OCI-LY7 (cell line): ENCODE results near the gene SPC24. TPM values are rescaled to one million over a fixed set of nuclear protein-coding genes. Genes with fewer than 3 reads are reported as not detected.
A peak's percentile ranks its signal among the peaks of the same experiment; 100 is the strongest.

ENCODE experiments used
- BruUV-seq: library from RNA; stranded (reverse); fragments of 400-500 nt; replicated peaks from 2 replicates; lab custom pipeline; 2021; lab: Mats Ljungman, UMichigan
- CTCF ChIA-PET: fragments of 300-600 bp; sonication (Branson Sonifier 250); formaldehyde crosslinking; loops from one replicate; lab custom pipeline; 2022; ENCODE audit warnings: antibody characterized with exemption; ENCODE audit not compliant: unreplicated experiment; lab: Charles Lee
- POLR2A ChIA-PET: fragments of 300-600 bp; sonication (Branson Sonifier 250); formaldehyde crosslinking; loops from one replicate; lab custom pipeline; 2022; ENCODE audit warnings: antibody characterized with exemption; lab: Charles Lee
- DNase-seq: peaks from one replicate; pipeline ENCODE4 v3.0.0-alpha.2; 2015; ENCODE audit warnings: low spot score
- H2AFZ ChIP-seq: fragments of 200-600 bp; sonication (generic), shearing (Covaris generic); 2 replicates; pipeline ENCODE4 v1.6.1; 2014; ENCODE audit warnings: mild to moderate bottlenecking, antibody characterized with exemption, low read length, moderate library complexity
- H3K27ac ChIP-seq: fragments of 200-600 bp; sonication (generic); 2 replicates; pipeline ENCODE4 v1.5.1; 2014; ENCODE audit warnings: mixed run types, low read depth, mild to moderate bottlenecking, moderate library complexity, low read length, inconsistent platforms; ENCODE audit not compliant: poor library complexity, severe bottlenecking
- H3K36me3 ChIP-seq: fragments of 200-600 bp; sonication (generic); 2 replicates; pipeline ENCODE4 v1.6.1; 2014; ENCODE audit warnings: mild to moderate bottlenecking, antibody characterized with exemption, low read length, moderate library complexity, mixed read lengths; ENCODE audit not compliant: insufficient read depth
- H3K4me1 ChIP-seq: fragments of 200-600 bp; sonication (generic); 2 replicates; pipeline ENCODE4 v1.5.1; 2014; ENCODE audit warnings: mild to moderate bottlenecking, low read length; ENCODE audit not compliant: insufficient read depth, poor library complexity, severe bottlenecking
- H3K4me2 ChIP-seq: fragments of 200-600 bp; sonication (generic); 2 replicates; pipeline ENCODE4 v1.6.1; 2014; ENCODE audit warnings: mild to moderate bottlenecking, low read length
- H3K4me3 ChIP-seq: fragments of 200-600 bp; sonication (generic); 2 replicates; pipeline ENCODE4 v1.5.1; 2014; ENCODE audit warnings: mild to moderate bottlenecking, low read depth, low read length; ENCODE audit not compliant: poor library complexity, severe bottlenecking
- H3K79me2 ChIP-seq: fragments of 200-600 bp; sonication (generic); 2 replicates; pipeline ENCODE4 v1.6.1; 2016; ENCODE audit warnings: low read depth, mild to moderate bottlenecking, low read length, moderate library complexity, mixed read lengths; ENCODE audit not compliant: insufficient read depth
- H3K9me2 ChIP-seq: fragments of 200-600 bp; sonication (generic); 2 replicates; pipeline ENCODE4 v1.6.1; 2016; ENCODE audit warnings: mild to moderate bottlenecking, low read length, mixed read lengths; ENCODE audit not compliant: insufficient read depth
- H3K9me3 ChIP-seq: fragments of 200-600 bp; sonication (generic); 2 replicates; pipeline ENCODE4 v1.6.1; 2014; ENCODE audit warnings: mild to moderate bottlenecking, mixed run types, low read length, mixed read lengths
- H4K20me1 ChIP-seq: fragments of 200-600 bp; sonication (generic); 2 replicates; pipeline ENCODE4 v1.6.1; 2014; ENCODE audit warnings: mild to moderate bottlenecking, antibody characterized with exemption, low read length, moderate library complexity, mixed read lengths; ENCODE audit not compliant: insufficient read depth
- EZH2phosphoT487 ChIP-seq: fragments of 200-600 bp; sonication (generic); IDR thresholded peaks from 2 replicates; pipeline ENCODE4 v1.6.1; 2018; ENCODE audit warnings: low read depth, borderline replicate concordance, mild to moderate bottlenecking, mixed run types, antibody characterized with exemption, low read length, moderate library complexity, mixed read lengths
- intact Hi-C: fragments of 100-400 bp; cut with micrococcal nuclease; formaldehyde crosslinking; loops from one replicate; pipeline ENCODE4 v1.10.0; 2022; ENCODE audit not compliant: unreplicated experiment
- total RNA-seq, 2 experiments: library from RNA; depleted of rRNA in 1 of 2; stranded (reverse); fragments of >200 nt in 1 of 2; shearing (Covaris generic) in 1 of 2; gene quantifications; 2 replicates each; pipeline ENCODE4 v1.2.3, GENCODE V29; 2014 to 2022
- TF ChIP-seq, protein P1 (sequence below): fragments of 200-600 bp; sonication (generic); conservative IDR thresholded peaks from 2 replicates; pipeline ENCODE4 v1.5.1; 2014; ENCODE audit warnings: mild to moderate bottlenecking, antibody characterized with exemption, low read length, moderate library complexity, mixed read lengths

Gene SPC24
- total RNA-seq, 2 experiments from 2014 or later = 133 to 184 TPM

GRCh38 chr19:11191934-11192333 lies 36.4 kb upstream of the SPC24 start:
- peak; percentile 96 for DNase-seq
- BruUV-seq = no TSS peak
- H2AFZ ChIP-seq = no peak overlapping the region; the same call in 1 of the 2 replicates
- H4K20me1 ChIP-seq = no peaks in the 10 kb centered on the region
- peaks cover 87% of the 10 kb centered on the region for H3K4me1 ChIP-seq
- peaks cover 65% of the 10 kb centered on the region for H3K79me2 ChIP-seq
- peak overlapping the region; percentile 95 for H3K27ac ChIP-seq
- H3K4me2 ChIP-seq = peak overlapping the region; percentile 63
- H3K36me3 ChIP-seq = peaks cover 80% of the 10 kb centered on the region
- no peaks in the 10 kb centered on the region for H3K9me2 ChIP-seq
- ChIA-PET CTCF (no interaction called here), POLR2A (interaction anchor here (0.9 to 1.9 kb wide), 3 partner anchors 9 to 43 kb away, joined by 3 to 6 read pairs (median 4); partner anchors contain the start of gene SPC24)
- TF ChIP-seq EZH2phosphoT487 = no peak
- TF ChIP-seq, protein P1, sequence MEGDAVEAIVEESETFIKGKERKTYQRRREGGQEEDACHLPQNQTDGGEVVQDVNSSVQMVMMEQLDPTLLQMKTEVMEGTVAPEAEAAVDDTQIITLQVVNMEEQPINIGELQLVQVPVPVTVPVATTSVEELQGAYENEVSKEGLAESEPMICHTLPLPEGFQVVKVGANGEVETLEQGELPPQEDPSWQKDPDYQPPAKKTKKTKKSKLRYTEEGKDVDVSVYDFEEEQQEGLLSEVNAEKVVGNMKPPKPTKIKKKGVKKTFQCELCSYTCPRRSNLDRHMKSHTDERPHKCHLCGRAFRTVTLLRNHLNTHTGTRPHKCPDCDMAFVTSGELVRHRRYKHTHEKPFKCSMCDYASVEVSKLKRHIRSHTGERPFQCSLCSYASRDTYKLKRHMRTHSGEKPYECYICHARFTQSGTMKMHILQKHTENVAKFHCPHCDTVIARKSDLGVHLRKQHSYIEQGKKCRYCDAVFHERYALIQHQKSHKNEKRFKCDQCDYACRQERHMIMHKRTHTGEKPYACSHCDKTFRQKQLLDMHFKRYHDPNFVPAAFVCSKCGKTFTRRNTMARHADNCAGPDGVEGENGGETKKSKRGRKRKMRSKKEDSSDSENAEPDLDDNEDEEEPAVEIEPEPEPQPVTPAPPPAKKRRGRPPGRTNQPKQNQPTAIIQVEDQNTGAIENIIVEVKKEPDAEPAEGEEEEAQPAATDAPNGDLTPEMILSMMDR = no peak
- H3K4me3 ChIP-seq = peak overlapping the region; percentile 58
- intact Hi-C loops = loop anchor here (5.0 to 10.0 kb wide), 3 partner anchors 145 to 537 kb away; partner anchors contain the start of gene ILF3
- H3K9me3 ChIP-seq = no peaks in the 10 kb centered on the region

DNA sequence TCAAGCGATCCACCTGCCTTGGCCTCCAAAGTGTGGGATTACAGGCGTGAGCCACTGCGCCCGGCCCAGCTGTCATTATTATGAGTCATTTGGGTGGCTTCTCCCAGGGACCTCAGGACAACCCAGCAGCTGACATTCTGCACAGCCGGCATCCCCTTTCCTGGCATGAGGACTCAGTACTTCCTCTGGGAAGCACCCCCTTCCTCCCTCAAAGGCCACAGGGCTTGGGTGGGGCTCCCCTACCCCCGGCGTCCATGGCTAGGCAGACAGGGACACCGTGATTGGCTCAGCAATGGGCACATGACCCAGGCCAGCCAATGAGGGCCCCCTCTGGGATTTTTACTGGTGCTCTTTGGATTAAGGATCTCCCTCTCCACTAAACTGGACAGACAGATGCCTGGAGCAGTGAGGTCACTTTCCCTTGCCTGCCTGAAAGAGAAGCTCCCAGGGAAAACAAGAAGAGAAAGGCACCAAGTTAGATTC lies 35.7 kb upstream of the SPC24 start:
- Histone ChIP-seq H3K27ac (peak overlapping the region; percentile 95), H3K79me2 (peaks cover 60% of the 10 kb centered on the region), H3K9me2 (no peaks in the 10 kb centered on the region), H3K9me3 (no peaks in the 10 kb centered on the region), H3K4me1 (peaks cover 93% of the 10 kb centered on the region), H3K36me3 (peaks cover 86% of the 10 kb centered on the region), H2AFZ (no peak overlapping the region; the same call in 1 of the 2 replicates), H3K4me2 (peak overlapping the region; percentile 63), H4K20me1 (no peaks in the 10 kb centered on the region), H3K4me3 (peak overlapping the region; percentile 58)
- intact Hi-C loops = loop anchor here (5.0 to 10.0 kb wide), 3 partner anchors 144 to 537 kb away; partner anchors contain the start of gene ILF3
- no TSS peak for BruUV-seq
- DNase-seq = peak; percentile 75
- TF ChIP-seq, protein P1 = no peak
- TF ChIP-seq EZH2phosphoT487 = no peak
- ChIA-PET CTCF (no interaction called here), POLR2A (interaction anchor here (1.9 kb wide), 1 partner anchor 35 kb away, joined by 6 read pairs; the partner anchor contains the start of gene SPC24)

DNA sequence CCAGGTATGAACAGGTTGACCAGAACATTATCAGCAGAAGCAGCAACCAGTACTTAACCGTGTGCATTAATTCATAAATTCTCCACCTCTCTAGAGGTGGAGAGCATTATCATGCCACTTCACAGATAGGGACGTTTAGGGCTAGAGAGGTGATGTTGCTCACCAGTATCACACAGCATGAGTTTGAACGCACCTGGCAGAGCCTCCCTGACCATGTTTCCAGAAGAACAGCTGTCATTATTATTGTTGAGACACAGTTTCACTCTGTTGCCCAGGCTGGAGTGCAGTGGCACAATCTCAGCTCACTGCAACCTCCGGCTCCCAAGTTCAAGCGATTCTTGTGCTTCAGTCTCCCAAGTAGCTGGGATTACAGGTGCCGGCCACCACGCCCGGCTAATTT lies 34.9 kb upstream of the SPC24 start:
- Histone ChIP-seq H3K36me3 (peaks cover 89% of the 10 kb centered on the region), H4K20me1 (no peaks in the 10 kb centered on the region), H3K4me1 (peaks cover 98% of the 10 kb centered on the region), H3K79me2 (peaks cover 54% of the 10 kb centered on the region), H2AFZ (no peak overlapping the region), H3K27ac (peak overlapping the region; percentile 95), H3K4me3 (peak overlapping the region; percentile 58), H3K4me2 (peak overlapping the region; percentile 53), H3K9me2 (no peaks in the 10 kb centered on the region), H3K9me3 (no peaks in the 10 kb centered on the region)
- BruUV-seq = no TSS peak
- no peak for TF ChIP-seq EZH2phosphoT487
- TF ChIP-seq, protein P1 = no peak
- ChIA-PET POLR2A (interaction anchor here (0.6 to 1.9 kb wide), 3 partner anchors 10 to 785 kb away, joined by 4 to 6 read pairs (median 5); partner anchors contain the start of gene SPC24), CTCF (interaction anchor here (1.0 kb wide), 1 partner anchor 34 kb away, joined by 3 read pairs; no protein-coding TSS in a partner anchor)
- peak; percentile 75 for DNase-seq
- intact Hi-C loops = loop anchor here (5.0 to 10.0 kb wide), 3 partner anchors 143 to 536 kb away; partner anchors contain the start of gene ILF3
